ENCODE results near the gene HDGF.

HDGF gene

DNA sequence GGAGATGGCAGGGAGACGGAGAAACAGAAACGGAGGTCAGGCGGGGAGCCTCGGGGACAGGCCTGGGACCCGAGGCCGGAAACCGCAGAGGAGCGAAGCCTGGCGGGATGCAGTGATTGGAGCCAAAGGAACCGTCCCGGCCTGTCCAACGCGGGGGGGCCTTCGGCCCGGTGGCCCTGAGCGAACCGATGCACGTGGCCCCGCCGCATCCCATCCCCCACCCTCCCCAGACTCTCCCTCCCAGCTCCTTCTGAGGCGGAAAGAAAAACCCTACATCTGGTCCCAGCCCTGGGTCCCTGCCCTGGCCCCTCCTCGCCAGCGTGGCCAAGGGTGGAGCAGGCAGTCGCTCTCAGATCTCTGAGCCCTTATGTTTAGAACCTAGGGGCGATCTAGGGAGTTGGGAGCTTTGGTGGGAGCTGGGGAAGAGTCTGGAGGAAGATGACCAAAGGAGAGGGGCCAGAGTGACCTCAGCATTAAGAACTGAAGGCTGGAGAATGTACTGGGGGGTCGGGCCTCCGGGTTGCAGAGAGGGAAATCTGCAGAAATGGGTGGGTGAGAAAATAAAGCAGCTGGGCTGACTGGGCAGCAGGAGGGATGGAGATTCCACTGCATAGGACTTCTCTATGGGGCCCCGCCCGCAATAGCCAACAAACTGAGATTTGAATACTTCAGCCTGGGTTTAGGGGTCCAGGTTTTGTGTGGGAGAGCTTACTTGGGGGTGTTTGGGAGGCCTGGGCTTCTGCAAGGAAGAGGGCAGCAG, 44.6 kb downstream of the HDGF start:
- peak overlapping the region; percentile 96 for H3K9ac ChIP-seq (ENCODE audit: insufficient read length, low read depth)
- H3K27me3 ChIP-seq (ENCODE audit: insufficient read depth, insufficient read length), result no peaks in the 10 kb centered on the region
- H3K4me3 ChIP-seq (ENCODE audit: insufficient read length, low read depth), result peak overlapping the region; percentile 91
- TF ChIP-seq SUZ12 (IDR thresholded peaks at IDR 0.05; ENCODE audit: extremely low read depth, insufficient read depth, insufficient read length) (no peak), ZNF274 (IDR thresholded peaks at IDR 0.05; ENCODE audit: low read depth, low read length) (no peak), YY1 (IDR thresholded peaks at IDR 0.05; ENCODE audit: insufficient read depth, insufficient read length) (no peak)
- no peaks in the 10 kb centered on the region for H3K9me3 ChIP-seq (ENCODE audit: insufficient read depth, low read length)
- peaks cover 37% of the 10 kb centered on the region for H3K4me1 ChIP-seq (ENCODE audit: insufficient read depth, insufficient read length)
- H3K36me3 ChIP-seq (ENCODE audit: insufficient read depth, insufficient read length, low read length), result peaks cover 19% of the 10 kb centered on the region
- DNase-seq (ENCODE audit: low read depth, low spot score), result no peak

DNA sequence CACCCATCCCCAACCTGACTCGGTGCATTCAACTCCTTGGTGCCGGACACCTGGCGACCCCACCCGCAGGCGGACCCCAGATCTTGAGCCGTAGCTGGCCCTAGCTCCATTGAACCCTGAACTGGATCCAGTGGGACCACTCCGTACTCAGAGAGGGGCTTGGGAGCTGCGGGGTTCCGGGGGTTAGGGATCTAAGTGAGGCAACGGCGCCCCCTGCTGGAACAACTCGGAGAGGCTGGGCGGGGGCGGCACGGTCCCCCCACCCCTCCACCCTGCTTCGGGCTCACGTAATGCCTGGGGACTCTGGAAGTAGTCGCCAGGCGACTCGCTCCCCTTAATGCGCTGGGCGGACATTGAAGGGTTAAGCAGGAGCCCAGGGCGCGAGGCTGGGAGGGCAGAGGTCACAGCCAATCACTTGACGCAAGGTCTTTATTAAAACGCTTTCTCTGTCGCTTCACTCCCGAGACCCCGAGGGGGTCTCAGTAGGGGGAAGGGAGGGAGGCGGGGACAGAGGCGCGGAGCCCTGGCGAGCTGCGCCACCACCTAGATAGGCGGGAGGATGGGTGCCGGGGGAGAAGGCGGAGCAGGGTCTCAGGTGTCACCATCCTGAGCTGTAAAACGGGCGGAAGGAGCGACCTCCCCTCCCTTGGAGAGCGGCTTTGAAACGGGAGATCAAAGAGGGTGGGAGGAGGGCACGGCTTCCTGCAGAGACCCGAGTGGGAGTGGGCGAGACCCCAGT, 45.4 kb downstream of the HDGF start:
- H3K36me3 ChIP-seq (ENCODE audit: insufficient read depth, insufficient read length, low read length), result peaks cover 27% of the 10 kb centered on the region
- no peaks in the 10 kb centered on the region for H3K9me3 ChIP-seq (ENCODE audit: insufficient read depth, low read length)
- H3K9ac ChIP-seq (ENCODE audit: insufficient read length, low read depth), result peak overlapping the region; percentile 96
- peaks cover 40% of the 10 kb centered on the region for H3K4me1 ChIP-seq (ENCODE audit: insufficient read depth, insufficient read length)
- no peak for TF ChIP-seq ZNF274 (IDR thresholded peaks at IDR 0.05; ENCODE audit: low read depth, low read length)
- TF ChIP-seq SUZ12 (IDR thresholded peaks at IDR 0.05; ENCODE audit: extremely low read depth, insufficient read depth, insufficient read length), result no peak
- TF ChIP-seq YY1 (IDR thresholded peaks at IDR 0.05; ENCODE audit: insufficient read depth, insufficient read length), result no peak
- H3K27me3 ChIP-seq (ENCODE audit: insufficient read depth, insufficient read length), result no peaks in the 10 kb centered on the region
- H3K4me3 ChIP-seq (ENCODE audit: insufficient read length, low read depth), result peak overlapping the region; percentile 91
- peak; percentile 93 for DNase-seq (ENCODE audit: low read depth, low spot score)

DNA sequence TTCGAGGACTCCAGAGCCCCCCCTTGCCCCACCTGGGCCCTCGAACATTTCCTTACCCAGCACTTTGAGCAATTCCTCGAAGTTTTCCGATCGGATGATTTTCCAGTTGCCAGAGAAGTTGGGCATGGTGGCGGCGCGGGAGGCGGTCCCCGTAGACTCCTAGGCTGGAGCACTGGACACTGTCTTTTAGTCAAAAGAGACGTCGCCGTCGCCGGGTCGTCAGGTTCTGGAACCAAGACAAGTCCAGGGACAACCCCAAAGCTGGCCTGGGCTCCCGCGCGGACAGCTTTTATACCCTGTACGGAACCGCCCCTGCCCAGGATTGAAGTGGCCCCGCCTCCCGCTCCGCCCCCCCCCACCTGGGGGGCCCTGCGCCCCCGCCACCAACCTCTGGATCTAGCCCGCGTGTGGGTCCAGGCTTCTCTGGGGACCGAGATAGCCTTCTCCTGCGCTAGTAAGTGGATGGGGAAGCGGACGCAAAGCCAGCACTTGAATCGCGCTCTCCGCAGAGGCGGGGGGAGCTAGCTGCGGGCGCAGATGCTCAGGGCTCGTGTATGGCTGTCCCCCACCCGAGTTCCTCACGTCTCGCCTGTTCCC, 46.1 kb downstream of the HDGF start, which contains the start of gene CRABP2:
Gene CRABP2, minus strand, starts transcription at position 263 of the 597 bp plus-strand sequence. Its CDS starts 137 bp downstream, at position 126.
- Histone ChIP-seq H3K9me3 (ENCODE audit: insufficient read depth, low read length) (no peaks in the 10 kb centered on the region), H3K27me3 (ENCODE audit: insufficient read depth, insufficient read length) (no peaks in the 10 kb centered on the region), H3K9ac (ENCODE audit: insufficient read length, low read depth) (peak within 1 kb of the TSS; percentile 96), H3K4me3 (ENCODE audit: insufficient read length, low read depth) (peak within 1 kb of the TSS; percentile 91), H3K4me1 (ENCODE audit: insufficient read depth, insufficient read length) (peaks cover 40% of the 10 kb centered on the region), H3K36me3 (ENCODE audit: insufficient read depth, insufficient read length, low read length) (peaks cover 34% of the 10 kb centered on the region)
- TF ChIP-seq YY1 (IDR thresholded peaks at IDR 0.05; ENCODE audit: insufficient read depth, insufficient read length) (no peak), ZNF274 (IDR thresholded peaks at IDR 0.05; ENCODE audit: low read depth, low read length) (no peak), SUZ12 (IDR thresholded peaks at IDR 0.05; ENCODE audit: extremely low read depth, insufficient read depth, insufficient read length) (no peak)
- DNase-seq (ENCODE audit: low read depth, low spot score), result no peak

DNA sequence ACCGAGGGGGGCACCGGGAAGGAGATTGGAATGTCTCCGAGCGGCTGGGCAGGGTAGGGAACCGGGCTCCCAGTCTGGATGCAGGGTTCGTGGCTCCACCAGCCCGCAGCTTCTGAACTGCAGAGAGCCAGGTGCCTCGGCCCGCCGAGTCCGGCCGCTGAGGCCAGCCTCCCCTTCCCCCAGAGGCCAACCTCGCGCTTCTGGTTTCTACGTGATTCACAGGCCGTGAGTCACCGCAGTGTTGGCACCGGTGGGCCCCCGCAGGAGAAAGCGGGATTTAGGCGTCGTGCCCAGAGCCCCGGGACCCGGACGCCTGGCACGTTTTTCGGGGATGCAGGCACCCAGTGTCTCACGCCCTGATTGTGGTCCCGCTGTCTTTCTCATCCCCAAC, 46.5 kb downstream of the HDGF start:
- TF ChIP-seq ZNF274 (IDR thresholded peaks at IDR 0.05; ENCODE audit: low read depth, low read length), result no peak
- no peak for TF ChIP-seq YY1 (IDR thresholded peaks at IDR 0.05; ENCODE audit: insufficient read depth, insufficient read length)
- no peak for TF ChIP-seq SUZ12 (IDR thresholded peaks at IDR 0.05; ENCODE audit: extremely low read depth, insufficient read depth, insufficient read length)
- peaks cover 39% of the 10 kb centered on the region for H3K36me3 ChIP-seq (ENCODE audit: insufficient read depth, insufficient read length, low read length)
- H3K4me3 ChIP-seq (ENCODE audit: insufficient read length, low read depth), result peak overlapping the region; percentile 91
- H3K4me1 ChIP-seq (ENCODE audit: insufficient read depth, insufficient read length), result peaks cover 36% of the 10 kb centered on the region
- H3K27me3 ChIP-seq (ENCODE audit: insufficient read depth, insufficient read length), result no peaks in the 10 kb centered on the region
- H3K9me3 ChIP-seq (ENCODE audit: insufficient read depth, low read length), result no peaks in the 10 kb centered on the region; the same call in 1 of the 2 replicates
- H3K9ac ChIP-seq (ENCODE audit: insufficient read length, low read depth), result peak overlapping the region; percentile 96
- no peak for DNase-seq (ENCODE audit: low read depth, low spot score)

DNA sequence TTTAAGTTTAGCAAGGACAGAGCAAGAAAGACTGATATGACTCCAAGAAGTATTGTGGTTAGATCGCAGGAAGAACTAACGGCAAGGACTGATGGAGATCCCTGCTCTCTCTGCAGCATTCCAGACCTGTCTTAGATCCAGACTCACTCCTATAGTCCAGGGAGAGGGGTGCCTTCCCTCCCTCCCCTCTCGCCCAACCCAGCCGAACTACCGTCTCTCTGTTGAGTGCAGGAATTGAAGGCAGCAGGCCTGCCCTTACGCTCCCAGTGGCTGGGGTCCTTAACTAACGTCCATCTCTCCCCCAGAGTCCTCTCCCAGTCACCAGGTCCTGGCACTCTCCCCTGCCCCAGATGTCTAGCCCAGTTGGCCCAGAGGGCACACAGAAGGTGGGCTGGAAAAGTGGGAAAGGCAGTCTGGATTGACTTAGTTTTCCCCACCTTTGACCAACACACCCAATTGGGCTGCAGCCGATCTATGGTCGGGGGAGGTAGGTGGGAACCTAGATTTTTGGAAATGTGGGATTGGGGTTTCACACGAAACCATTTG, 47.2 kb downstream of the HDGF start:
- peak overlapping the region; percentile 96 for H3K9ac ChIP-seq (ENCODE audit: insufficient read length, low read depth)
- TF ChIP-seq SUZ12 (IDR thresholded peaks at IDR 0.05; ENCODE audit: extremely low read depth, insufficient read depth, insufficient read length) (no peak), YY1 (IDR thresholded peaks at IDR 0.05; ENCODE audit: insufficient read depth, insufficient read length) (no peak), ZNF274 (IDR thresholded peaks at IDR 0.05; ENCODE audit: low read depth, low read length) (no peak)
- no peak for DNase-seq (ENCODE audit: low read depth, low spot score)
- peaks cover 45% of the 10 kb centered on the region for H3K36me3 ChIP-seq (ENCODE audit: insufficient read depth, insufficient read length, low read length)
- H3K4me3 ChIP-seq (ENCODE audit: insufficient read length, low read depth), result peak overlapping the region; percentile 91
- peaks cover 29% of the 10 kb centered on the region for H3K4me1 ChIP-seq (ENCODE audit: insufficient read depth, insufficient read length)
- H3K27me3 ChIP-seq (ENCODE audit: insufficient read depth, insufficient read length), result no peaks in the 10 kb centered on the region
- no peaks in the 10 kb centered on the region; the same call in 1 of the 2 replicates for H3K9me3 ChIP-seq (ENCODE audit: insufficient read depth, low read length)

DNA sequence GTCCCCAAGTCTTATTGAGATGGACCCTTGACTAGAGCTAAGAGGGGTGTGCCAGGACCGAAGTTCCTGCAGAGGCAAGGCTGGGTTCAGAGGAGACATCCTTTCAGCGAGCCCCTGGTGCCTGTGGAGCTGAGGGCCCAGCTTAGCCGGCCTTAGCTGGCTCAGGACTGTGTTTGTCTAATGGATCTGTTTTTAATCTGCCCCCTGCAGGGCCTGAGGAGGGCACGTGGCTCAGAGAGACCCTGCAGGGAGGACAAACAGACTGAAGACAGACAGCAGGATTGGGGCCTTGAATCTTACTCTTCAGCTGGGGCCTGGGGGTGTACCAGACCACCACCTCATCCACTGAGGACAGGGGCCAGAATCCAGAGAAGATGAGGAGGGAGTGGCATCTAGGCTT, 47.7 kb downstream of the HDGF start:
- Histone ChIP-seq H3K9ac (ENCODE audit: insufficient read length, low read depth) (peak overlapping the region; percentile 96), H3K4me3 (ENCODE audit: insufficient read length, low read depth) (peak overlapping the region; percentile 91), H3K36me3 (ENCODE audit: insufficient read depth, insufficient read length, low read length) (peaks cover 50% of the 10 kb centered on the region), H3K27me3 (ENCODE audit: insufficient read depth, insufficient read length) (no peaks in the 10 kb centered on the region), H3K4me1 (ENCODE audit: insufficient read depth, insufficient read length) (peaks cover 24% of the 10 kb centered on the region), H3K9me3 (ENCODE audit: insufficient read depth, low read length) (no peaks in the 10 kb centered on the region; the same call in 1 of the 2 replicates)
- DNase-seq (ENCODE audit: low read depth, low spot score), result no peak
- TF ChIP-seq YY1 (IDR thresholded peaks at IDR 0.05; ENCODE audit: insufficient read depth, insufficient read length), result no peak
- no peak for TF ChIP-seq SUZ12 (IDR thresholded peaks at IDR 0.05; ENCODE audit: extremely low read depth, insufficient read depth, insufficient read length)
- no peak for TF ChIP-seq ZNF274 (IDR thresholded peaks at IDR 0.05; ENCODE audit: low read depth, low read length)
